Iris pigment epithelial cell (primary cell): Measurements from ENCODE around the gene TMEM200B.
A peak's percentile ranks its signal among the peaks of the same experiment; 100 is the strongest.
"Not testable (repeated sequence)": the region's sequence is repeated elsewhere in the genome, so short reads cannot be mapped to it uniquely, and the experiment has no call there.

Experiments used
- DNase-seq: peaks from one replicate; pipeline ENCODE4 v3.0.0-alpha.2; 2011; ENCODE audit warnings: low read depth

TMEM200B gene

DNA sequence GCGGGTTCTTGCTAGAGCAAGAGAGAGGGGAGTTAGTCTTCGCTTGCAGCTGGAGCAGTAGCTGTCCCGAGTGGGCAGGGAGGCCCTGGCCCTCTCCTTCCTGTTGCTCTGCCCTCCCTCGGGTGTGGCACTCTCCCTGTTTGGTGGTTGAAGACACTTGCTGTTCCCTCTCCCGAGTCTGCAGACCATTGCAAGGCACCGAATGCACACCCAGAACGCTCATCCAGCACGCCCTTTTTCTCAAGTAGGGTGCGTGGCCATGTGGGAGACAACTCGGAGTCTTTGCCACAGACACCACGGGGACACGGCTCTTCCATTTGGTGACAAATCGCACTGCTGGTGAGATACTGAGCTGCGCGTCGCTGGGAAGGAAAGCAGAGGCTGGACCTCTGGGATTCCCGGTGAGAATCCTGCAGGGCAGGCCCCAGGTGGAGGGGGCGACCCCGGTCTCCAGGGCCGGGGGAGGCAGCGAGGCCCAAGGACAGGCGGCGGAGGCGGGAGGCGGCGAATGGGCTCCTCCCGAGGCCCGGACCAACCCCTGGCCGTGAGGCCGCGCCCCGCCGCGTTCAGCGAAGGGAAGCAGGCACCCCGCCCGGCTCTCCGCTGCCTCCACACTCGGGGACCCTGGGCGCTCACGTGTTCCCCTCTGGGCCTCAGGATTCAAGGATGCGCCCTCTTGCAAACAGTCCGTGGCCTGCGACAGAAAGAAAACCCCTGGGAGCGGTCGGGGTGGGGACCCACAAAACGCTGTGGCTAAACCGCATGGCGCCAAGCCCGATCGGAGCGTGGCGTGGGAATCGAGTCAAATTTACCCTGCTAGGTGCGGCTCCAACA is 10.4 kb upstream of the TMEM200B start:
- no peak for DNase-seq

DNA sequence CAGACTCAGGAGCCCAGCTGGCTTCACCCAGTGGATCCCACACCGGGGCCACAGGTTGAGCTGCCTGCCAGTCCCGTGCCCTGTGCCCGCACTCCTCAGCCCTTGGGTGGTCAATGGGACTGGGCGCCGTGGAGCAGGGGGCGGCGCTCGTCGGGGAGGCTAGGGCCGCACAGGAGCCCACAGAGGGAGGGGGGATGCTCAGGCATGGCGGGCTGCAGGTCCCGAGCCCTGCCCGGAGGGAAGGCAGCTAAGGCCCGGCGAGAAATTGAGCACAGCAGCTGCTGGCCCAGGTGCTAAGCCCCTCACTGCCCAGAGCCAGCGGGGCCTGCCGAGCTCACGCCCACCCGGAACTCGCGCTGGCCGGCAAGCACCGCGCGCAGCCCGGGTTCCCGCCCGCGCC is 7.4 kb upstream of the TMEM200B start:
- DNase-seq: not testable (repeated sequence)

DNA sequence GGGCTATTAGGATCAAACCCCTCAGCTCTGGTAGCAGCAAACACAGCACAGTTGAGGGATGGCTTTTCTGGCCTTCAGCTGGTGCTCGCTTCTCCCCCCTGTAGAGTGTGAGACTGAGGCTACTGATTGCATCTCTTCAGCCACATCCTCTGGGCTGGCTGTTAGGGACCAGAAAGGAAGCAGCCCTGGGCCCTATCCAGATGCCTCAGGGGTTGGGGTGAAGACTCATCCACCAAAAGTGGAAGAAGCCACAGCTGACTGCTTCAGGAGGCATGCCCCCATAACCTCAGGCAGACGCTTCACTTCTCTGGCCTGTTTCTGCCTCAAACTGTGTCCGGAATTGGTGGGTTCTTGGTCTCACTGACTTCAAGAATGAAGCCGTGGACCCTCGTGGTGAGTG is 6.2 kb upstream of the TMEM200B start:
- DNase-seq: no peak

DNA sequence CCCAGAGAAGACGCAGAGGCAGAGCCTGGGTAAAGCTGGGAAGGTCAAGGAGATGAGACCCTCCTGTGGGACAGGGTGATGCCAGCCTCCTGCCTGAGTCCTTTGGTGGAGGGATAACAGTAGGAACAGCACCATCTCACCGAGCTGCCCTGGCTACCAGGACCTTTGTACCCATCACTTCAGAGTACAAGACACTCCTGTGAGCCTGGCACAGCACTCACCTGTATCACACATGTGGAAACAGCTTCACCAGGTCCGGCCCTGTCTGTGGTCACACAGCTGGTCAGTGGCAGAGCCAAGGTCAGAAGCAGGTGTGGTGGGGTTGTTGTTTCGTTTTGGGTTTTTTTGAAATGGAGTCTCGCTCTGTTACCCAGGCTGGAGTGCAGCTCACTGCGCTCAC is 5.0 kb upstream of the TMEM200B start:
- DNase-seq: no peak

DNA sequence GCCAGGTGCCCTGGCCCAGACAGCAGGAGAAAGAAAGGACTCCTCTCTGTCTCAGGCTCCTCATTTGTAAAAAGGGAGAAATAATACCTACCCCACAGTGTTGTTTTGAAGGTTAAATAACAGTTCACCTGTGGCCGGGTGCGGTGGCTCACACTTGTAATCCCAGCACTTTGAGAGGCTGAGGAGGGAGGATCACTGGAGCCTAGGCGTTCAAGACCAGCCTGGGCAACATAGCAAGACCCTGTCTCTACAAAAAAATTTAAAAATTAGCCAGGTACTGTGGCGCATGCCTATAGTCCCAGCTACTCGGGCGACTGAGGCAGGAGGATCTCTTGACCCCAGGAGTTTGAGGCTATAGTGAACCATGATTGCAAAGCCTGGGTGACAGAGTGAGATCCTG is 2.5 kb upstream of the TMEM200B start:
- DNase-seq: no peak

DNA sequence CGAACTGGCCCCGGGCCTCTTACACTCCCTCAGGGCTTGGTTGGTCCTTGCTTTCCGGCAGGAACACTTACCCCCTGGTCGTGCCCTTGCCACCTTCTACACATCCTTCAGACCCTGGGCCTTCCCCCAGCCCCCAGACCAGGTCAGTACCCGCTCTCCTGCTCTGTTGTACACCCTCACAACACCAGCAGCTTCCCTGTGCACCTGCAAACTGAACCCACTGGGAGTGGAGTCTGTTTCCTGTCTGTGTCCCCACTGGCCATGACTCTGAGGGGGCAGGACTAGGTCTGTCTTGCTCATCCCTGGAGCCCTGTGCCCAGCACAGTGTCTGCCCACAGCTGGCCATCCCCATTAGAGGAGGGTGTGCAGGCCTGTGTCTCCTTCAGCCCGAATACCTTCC is 2.1 kb upstream of the TMEM200B start:
- DNase-seq: no peak

DNA sequence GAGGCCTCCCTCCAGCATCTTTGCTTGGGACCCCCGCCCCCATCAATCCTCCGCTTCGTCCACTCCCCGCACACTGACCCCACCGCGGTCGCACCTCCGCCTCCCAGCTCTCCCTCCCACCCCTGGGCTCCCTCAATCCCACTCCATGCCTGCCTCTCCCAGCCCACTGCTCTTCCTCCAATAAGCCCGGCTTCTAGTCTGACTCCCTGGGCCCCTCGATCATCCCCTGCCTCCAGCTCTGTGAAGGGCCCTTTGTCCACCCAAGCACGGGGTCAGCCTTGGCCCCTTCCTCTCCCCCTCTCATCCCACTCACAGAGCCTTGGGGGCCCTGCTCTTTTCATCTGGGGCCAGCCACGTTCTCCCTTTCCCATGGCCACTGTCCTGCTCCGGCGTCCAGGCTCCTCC is 1.5 kb upstream of the TMEM200B start:
- DNase-seq: no peak

DNA sequence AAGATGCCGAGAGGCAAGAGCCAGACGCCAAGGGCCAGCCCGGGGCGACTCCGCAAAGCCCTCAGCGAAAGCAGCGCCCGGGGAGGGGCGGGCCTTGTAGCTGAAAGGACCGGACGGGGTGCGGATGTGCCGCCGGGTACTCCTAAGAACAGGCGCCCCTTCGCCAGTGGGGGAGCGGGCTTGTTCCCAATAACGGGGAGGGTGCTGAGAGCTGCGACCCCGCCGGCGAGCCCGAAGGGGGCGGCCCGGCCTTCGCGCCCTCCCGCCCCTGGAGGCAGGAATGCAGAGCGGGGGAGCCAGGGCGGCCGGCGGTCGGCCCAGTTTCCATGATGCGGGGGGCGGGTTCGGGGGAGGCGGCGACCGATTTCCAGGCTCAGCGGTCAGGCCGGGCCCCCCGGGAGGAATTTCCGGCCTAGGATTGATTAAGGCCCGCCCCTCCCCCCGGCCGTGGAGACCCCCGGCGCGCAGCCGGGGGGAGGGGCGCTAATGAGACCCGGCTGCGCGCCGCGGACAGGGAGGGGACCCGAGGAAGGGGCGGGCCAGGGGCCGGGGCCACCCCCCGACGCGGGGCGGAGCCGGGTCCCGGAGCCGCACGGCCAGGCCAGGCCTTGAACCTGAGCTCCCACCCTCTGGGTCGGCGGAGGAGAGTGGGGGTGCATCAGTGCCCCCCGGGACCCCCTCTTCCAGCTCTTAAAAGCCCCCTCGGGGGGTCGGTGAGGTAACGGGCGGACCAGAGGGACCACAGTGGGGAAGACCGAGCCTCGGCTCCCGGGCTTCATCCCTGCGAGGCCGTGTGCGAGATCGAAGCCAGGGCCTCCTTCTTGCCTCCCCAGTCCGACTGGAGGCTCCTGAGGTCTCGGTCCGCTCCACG is 898 bp upstream of the TMEM200B start:
- DNase-seq: peak; percentile 72

DNA sequence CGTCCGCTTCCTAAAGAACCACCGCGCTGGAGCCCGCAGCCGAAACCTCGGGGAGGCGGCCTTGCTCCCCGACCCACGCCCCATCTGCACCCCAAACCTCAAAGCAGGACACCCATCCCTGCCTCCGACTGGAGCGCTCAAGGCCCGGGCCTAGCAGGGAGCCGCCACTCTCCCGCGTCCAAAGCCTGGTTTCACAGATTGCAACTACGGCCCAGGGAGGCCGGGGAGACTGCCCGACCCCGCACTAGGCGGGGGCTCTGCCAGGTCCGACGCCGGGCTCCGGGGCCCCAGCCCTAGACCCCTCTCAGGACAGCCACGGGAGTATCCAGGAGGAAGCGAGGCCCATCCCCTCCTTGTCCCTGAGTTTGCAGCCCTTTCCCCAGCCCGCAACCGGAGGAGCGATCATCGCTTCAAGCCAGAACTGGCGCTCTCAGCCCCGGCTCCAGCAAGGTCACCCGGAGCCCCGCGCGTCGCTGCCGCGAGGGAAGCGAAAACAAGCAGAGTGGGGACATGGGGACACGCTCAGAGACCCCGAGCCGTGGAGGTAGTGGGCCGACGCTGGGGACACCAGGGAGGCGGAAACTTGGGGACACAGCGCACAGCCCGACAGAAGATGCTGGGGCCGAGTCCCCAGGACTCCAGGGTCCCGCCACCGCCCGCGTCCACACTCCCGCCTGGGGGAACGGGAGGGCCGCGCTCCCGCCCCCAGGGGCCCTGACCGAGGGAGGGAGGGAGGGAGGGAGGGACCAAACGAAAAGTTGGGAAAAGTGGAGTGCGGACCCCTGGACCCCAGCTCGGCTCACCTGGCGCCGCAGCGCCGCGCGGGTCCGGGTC is 433 bp downstream of the TMEM200B start:
- peak; percentile 41 for DNase-seq

DNA sequence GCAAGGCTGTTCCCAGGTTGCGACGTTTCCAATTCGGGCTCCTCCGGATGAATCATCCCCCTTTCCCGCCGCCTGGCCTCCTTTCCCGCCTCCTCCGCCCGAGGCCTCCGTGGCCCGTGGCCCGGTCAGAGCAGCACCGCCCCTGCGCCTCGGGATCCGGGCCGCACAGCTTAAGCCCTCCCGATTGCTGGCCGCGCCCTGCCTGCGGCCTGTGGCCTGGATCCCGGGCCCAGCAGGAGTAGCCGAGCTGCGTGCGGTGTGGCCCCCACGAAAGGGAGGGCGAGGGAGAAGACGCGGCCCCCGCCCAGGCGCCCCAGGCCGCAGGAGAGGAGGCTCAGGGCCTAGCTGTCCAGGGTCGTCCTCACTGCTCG is 1.0 kb downstream of the TMEM200B start:
- DNase-seq: peak; percentile 63

DNA sequence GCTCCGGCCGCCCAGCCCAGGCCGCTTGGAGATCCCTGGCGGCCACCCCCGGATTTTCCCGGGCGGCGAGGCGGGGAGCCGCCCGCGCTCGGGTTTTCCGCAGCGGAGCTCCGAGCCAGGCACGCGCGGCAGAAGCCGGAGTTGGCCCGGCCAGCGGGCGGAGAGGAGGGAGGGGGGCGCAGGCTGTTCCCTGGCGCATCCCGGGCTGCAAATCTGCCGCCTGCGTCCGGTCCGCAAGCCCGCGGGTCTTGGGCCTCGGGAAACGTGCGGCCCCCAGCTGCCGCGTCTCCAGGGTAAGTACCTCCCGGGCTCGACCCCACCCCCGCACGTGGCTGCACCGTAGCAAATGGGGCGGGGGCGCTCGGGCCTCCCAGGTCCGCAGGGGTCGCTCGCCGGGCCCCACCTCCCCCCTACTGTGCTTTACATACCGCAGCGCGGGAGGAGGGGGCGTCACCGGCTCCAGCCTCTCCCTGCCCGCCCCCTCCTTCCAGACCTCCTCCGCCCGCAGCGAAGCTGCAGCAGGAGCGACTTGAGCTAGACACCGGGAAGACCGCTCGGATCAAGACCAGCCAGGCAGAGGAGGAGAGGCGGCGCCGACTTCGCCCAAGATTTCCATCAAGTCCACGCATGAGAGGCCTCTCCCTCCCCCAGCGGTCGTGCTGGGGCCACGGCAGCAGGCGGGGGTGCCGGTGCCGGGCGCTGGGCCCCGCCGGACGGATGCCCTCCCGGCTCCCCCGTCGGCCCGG is 1.6 kb downstream of the TMEM200B start:
- peak; percentile 54 for DNase-seq

DNA sequence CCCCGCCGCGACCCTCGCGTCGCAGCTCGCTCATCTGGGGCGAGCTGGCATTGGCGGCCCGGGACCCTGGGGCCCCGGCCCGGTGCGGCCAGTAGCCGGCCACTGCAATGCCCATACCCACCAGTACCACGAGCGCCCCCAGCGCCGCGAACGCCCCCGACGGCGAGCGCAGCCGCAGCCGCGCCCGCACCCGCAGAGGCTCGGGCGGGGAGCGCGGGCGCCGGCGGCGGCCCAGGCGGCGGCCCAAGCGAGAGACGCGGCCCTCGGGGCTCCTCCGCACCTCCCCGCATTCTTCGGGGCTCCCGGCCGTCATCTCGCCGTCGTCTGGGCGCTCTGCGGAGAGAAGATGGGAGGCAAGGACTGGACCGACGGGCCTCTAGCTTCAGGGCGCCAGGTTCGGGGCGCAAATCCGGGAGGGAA is 2.2 kb downstream of the TMEM200B start:
- DNase-seq: no peak

DNA sequence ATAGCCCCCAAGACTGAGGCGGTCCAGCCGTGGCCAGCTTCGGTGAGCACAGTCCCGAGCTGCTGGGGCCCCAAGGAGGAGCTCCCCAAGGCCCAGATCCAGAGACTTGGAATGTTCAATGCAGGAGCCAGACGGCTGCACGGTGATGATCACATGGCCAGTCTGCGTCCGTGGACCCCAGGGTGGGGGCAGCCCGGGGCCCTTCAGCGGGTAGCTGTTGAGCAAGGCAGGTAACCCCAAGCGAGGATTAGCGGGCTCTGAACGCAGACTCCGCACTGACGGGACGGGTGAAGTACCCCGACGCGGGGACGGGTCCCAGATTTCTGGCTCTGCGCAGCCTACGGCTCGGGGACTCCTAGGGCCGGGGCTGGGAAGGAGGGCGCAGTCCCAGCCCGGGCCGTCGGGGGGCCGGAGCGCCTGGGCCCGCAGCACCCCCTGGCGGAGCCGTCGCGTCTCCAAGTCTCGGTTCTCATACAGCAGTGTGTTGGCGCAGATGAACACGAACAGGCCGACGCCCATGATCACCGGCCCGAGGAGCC is 2.7 kb downstream of the TMEM200B start:
- DNase-seq: peak; percentile 48

DNA sequence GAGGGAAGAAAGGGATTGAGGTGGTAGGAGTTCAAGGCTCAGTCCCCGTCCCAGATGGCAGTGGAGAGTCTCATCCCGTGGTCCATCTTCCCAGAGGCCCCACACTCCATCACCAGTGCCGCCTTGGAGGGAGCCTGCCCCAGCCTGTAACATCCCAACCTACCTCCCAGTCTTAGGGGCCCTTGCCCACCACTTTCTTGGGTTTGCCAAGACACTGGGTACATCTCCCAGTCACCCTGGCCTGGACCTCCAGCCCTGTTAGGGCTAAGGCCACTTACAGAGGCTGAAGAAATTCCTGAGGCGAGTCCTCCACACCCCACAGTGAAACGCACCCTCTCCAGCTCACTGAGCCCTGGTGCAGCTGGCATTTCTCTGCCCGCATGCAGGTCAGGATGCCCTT is 3.3 kb downstream of the TMEM200B start:
- no peak for DNase-seq

DNA sequence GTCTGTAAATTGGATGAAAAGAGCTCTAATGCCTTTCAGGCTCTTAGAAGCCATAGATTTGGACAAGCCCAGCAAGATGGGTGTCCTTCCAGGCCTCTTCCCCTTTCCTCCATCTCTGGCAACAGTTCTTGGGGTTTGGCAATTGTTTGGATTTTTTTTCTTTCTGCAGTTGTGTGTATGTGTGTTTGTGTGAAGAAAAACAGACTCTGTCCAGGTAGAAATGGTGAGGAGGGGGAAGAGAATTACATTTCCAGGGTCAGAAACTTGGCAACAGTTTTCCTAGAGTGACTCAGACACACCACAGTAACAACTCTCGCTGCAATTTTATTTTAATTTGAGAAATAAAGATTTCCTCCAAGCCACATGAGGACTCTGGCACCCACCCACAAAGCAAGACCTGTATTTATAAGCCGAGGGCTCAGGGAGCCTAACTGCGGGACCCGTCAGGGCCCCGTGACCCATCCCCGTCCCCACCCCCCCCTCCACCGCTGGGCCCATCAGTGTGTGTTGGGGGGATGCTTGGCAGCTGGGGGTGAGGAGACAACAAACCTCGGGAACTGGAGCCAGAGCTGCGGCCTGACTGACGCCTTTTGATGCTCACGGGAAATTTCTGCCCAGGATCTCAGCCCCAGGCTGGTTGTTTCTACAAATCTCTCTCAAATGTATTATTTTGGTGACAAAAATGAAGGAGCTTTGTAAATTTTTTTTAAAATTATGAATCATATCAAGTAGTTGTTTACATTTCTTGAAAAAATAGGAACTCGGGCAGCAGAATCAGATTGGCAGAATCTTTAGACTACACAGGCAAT is 4.4 kb downstream of the TMEM200B start:
- DNase-seq: no peak

DNA sequence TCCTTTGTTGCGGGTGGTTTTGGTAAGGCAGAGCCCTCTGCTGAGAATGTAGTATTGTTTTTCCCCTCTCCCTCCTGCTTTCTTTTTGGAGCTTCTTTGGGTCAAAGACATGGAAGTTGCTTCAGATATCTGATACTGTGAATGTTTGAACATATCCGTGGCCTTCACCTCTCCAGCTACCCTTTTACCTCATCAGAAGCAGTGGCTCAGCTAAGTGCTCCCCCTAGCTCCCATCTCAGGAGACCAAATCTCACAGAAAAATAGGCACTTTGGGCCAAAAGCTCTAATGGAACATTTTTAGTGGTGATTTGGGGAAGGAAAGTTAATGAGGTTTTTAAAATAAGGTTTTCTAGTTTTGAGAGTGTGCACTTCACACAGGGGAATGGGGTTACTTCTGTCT is 6.3 kb downstream of the TMEM200B start:
- no peak for DNase-seq

DNA sequence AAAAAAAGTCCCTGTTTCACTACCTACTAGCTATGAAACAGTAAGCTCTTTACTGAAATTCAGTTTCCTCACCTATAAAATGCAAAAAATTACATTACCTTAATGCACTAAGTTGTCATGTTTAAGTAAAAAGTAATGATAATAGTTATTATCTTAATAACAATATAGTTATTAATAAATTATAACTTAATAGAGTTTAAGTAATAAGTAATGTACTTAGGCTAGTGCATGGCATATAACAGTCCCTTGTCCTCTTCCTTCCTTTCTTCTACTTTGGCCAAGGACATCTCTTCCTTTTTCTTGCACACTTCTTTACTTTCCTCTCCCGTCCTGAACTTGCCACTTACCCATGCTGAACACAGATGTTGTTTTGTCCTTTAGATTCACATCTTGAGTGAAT is 9.0 kb downstream of the TMEM200B start:
- no peak for DNase-seq

DNA sequence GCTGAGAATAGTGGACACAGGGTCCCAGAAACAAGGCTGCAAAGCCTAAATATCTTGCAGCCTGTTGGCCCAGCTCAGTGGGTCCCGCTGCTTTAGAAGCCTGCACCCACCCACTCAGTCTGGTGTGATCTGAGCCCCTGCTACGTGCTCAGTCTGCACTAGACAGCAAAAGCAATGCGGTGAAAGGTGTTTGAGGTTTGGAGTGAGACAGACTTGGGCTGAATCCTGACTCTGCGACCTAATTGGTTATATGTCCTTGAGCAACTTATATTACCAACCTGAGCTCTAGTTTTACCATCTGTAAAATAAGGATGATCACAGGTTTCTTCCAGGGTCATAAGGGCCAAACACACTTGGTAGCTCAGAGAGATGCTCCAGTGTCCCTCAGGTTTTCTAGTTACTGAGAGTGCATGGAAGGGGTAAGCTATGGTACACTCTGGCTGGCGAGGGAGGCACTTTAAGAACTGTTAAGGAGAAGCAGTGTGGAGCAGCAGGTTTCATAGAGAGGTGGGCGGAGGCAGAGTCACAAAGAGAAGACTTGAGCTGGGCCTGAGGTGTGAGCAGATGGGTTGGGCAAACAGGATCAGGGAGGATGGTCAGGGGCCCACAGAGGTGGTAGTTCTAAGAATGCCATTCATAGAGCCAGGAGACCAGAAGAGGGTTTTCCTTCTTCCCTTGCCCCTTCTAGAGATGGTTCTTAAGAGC is 10.1 kb downstream of the TMEM200B start:
- DNase-seq: no peak

DNA sequence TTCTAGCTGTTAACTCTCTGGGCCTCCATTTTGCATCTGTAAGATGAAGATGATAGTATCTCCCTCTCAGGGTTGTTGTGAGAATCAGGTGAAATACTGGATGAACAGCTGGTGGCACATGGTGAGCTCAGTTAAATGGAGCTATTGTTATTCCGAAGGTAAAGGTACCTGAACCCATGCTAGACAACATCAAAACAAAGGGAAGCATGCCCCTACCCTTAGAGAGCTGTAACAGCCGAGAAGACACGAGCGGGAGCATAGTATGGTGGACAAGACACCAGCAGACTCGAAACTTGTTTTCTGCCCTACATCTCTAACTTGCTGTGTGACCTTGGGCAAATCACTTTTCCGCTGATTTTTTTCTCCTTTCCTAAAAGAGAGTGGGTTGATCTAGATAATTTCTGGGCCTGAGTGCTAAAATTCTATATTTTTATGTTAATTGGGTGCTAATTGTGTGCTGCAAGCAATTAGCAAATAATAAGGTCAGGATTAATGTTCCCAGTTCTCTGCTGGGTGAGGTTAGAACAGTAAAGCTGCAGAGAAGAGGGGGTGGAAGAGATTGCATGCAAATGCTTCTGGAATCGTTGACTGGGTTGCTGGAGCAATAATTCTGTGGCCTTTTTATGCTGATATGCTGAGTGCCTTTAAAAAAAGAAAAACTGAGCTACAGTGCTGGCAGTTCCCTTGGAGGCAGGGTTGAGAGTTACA is 10.8 kb downstream of the TMEM200B start:
- no peak for DNase-seq
